IPS-18c (cell line): Measurements from ENCODE around the gene CLEC18A.
"Not testable (repeated sequence)": the region's sequence is repeated elsewhere in the genome, so short reads cannot be mapped to it uniquely, and the experiment has no call there.

Source experiments
- H3K4me3 ChIP-seq: 2 replicates; pipeline ENCODE4 v1.7.0; 2013; ENCODE audit warnings: low read depth, mild to moderate bottlenecking, low read length, moderate library complexity; ENCODE audit not compliant: insufficient read depth
- H3K9me3 ChIP-seq: one replicate; pipeline ENCODE4 v1.6.1; 2013; ENCODE audit warnings: mild to moderate bottlenecking, low read length, moderate library complexity; ENCODE audit not compliant: control insufficient read depth, insufficient read depth

The CLEC18A gene

DNA sequence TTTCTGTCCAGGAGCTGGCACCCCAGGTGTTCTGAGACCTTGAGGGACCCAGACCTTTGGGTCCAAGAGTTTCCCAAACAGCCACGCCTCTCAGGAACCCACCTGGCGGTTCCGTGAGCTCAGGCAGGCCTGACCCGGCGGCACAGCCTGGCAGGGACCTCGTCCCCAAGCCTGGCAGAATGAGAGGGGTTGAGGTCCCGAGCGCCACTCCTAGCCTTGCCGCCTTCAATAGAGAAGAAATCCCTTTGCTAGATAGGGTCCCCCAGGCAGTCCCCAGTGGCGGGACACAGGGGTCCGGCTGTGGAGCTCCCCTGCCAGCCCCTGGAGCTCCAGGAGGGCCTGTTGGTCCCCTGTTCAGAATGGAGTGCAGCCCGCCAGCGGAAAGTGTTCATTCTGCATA is 10.5 kb upstream of the CLEC18A start:
- Histone ChIP-seq H3K4me3 (no peak overlapping the region), H3K9me3 (peaks cover 2% of the 10 kb centered on the region)

GRCh38 chr16:69941251-69942098 is 9.7 kb upstream of the CLEC18A start:
- Histone ChIP-seq H3K9me3 (peaks cover 2% of the 10 kb centered on the region), H3K4me3 (no peak overlapping the region)

GRCh38 chr16:69942099-69942491 is 9.0 kb upstream of the CLEC18A start:
- Histone ChIP-seq H3K4me3 (no peak overlapping the region), H3K9me3 (peaks cover 2% of the 10 kb centered on the region)

- peaks cover 2% of the 10 kb centered on the region for H3K9me3 ChIP-seq
These were observed 8.4 kb upstream of the CLEC18A start for GRCh38 chr16:69942627-69943170.

GRCh38 chr16:69943241-69944036 is 7.7 kb upstream of the CLEC18A start:
- not testable (repeated sequence) for H3K9me3 ChIP-seq

More at GRCh38 chr16:69942627-69943170, 8.4 kb upstream of the CLEC18A start:
- no peak overlapping the region for H3K4me3 ChIP-seq

GRCh38 chr16:69950411-69950810 is 723 bp upstream of the CLEC18A start:
- not testable (repeated sequence) for H3K4me3 ChIP-seq, H3K9me3 ChIP-seq

More at GRCh38 chr16:69943241-69944036, 7.7 kb upstream of the CLEC18A start:
- H3K4me3 ChIP-seq = not testable (repeated sequence)

GRCh38 chr16:69951672-69952031 is 518 bp downstream of the CLEC18A start:
- not testable (repeated sequence) for H3K9me3 ChIP-seq, H3K4me3 ChIP-seq

DNA sequence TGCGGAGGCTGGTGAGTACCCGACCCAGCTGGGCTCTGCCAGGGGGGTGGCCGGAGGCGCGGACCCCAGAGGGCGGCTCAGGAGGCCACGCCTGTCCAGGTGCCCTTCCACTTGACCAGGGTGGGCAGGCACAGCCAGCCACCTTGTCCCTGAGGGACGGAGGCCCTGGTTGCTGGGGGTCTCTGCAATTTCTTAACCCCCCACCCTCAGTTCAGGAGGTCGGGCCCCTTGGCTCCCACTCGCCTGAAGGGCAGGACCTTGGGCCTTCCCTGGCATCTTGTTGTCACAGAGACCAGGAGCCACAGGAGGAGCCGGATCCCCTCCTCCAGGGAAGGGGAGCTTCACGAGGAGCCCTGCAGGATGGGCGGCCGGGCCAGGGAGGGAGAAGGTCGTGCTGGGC is 982 bp downstream of the CLEC18A start:
- H3K4me3 ChIP-seq, H3K9me3 ChIP-seq: not testable (repeated sequence)

- H3K9me3 ChIP-seq, H3K4me3 ChIP-seq: not testable (repeated sequence)
These were observed 1.6 kb downstream of the CLEC18A start for GRCh38 chr16:69952572-69953355.

- H3K9me3 ChIP-seq, H3K4me3 ChIP-seq: not testable (repeated sequence)
These were observed 3.1 kb downstream of the CLEC18A start for GRCh38 chr16:69954241-69954640.

DNA sequence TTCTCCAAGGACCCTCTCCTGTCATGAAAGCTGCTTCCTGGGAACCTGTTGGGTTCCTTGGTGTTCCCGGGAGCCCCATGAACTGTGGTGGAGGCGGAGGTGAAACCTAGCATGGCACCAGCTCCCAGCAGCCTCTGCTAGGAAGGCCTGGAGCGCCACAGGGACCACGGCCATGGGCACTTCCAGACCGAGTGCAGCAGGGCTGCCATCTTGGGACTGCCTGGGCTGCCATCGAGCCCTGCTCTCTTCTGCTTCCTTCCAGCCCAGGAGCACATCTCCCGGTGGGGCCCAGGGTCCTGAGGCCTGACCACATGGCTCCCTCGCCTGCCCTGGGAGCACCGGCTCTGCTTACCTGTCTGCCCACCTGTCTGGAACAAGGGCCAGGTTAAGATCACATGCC is 12.2 kb downstream of the CLEC18A start:
- H3K9me3 ChIP-seq, H3K4me3 ChIP-seq: not testable (repeated sequence)

- H3K9me3 ChIP-seq = not testable (repeated sequence)
- peak overlapping the region; percentile 24; the same call in 1 of the 2 replicates for H3K4me3 ChIP-seq
These were observed 14.0 kb downstream of the CLEC18A start for GRCh38 chr16:69964960-69965660.

GRCh38 chr16:69965661-69966054 is 14.5 kb downstream of the CLEC18A start:
- not testable (repeated sequence) for H3K9me3 ChIP-seq, H3K4me3 ChIP-seq

- H3K4me3 ChIP-seq, H3K9me3 ChIP-seq: not testable (repeated sequence)
These were observed 16.6 kb downstream of the CLEC18A start for GRCh38 chr16:69967688-69968087.

- not testable (repeated sequence) for H3K4me3 ChIP-seq, H3K9me3 ChIP-seq
These were observed 17.0 kb downstream of the CLEC18A start for GRCh38 chr16:69968125-69968524.

DNA sequence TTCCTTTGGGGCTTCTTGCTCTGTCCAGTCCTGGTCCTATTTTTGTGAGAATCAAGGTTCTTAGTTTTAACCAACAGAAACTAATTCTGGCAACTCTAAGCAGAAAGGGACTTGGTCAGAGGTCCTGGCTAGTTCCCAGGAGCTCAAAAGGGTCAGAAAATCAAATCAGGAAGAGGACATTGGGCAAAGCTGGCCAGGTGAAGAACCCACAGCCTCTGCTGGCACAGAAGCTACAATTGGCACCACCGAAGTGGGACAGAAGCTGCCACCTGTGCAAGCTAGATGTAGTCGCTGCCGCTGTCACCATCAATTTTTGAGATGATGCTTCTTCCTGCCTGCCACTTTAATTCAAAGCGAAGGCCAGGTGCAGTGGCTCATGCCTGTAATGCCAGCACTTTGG is 18.5 kb downstream of the CLEC18A start:
- not testable (repeated sequence) for H3K9me3 ChIP-seq, H3K4me3 ChIP-seq

DNA sequence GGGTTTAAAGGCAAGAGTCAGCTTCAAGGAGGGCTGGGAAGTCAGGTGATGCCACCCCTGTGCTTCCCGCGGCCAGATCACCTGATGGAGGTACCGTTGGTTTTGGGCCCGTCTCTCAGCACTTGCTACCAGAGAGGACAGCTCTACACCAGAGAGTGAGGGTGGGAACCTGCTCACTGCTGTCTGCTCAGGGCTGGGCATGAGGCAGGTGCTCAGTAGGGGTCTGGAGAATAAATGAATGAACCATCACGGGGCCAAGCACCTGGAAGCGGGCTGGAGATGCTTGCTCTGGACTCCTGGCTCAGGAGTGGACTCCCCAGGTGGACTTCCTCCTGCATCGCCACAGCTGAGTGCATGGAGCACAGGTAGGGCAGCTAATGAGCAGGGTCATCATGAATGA is 21.0 kb downstream of the CLEC18A start:
- not testable (repeated sequence) for H3K9me3 ChIP-seq, H3K4me3 ChIP-seq
